Fibroblast of lung (primary cell): Measurements from ENCODE around the gene SDSL.

Experiments
- CTCF ChIP-seq, 2 donors: IDR thresholded peaks in 1 of 2; conservative IDR thresholded peaks in 1 of 2; 1 replicate in 1 of 2; 2 replicates in 1 of 2; pipeline ENCODE4 v1.5.1; 2011 to 2012; ENCODE audit warnings: low read length in 2 of 2, control low read depth in 1 of 2, inconsistent platforms in 1 of 2, low read depth in 1 of 2, mild to moderate bottlenecking in 1 of 2
- EZH2 ChIP-seq: IDR thresholded peaks from 2 replicates; pipeline ENCODE4 v1.5.1; 2012; ENCODE audit warnings: low read length, control low read depth, mild to moderate bottlenecking; ENCODE audit errors: missing control alignments

- TF ChIP-seq EZH2 (no peak), CTCF (conservative IDR thresholded peaks at IDR 0.05 in 1 of 2, IDR thresholded peaks at IDR 0.05 in 1 of 2; ENCODE audit: low read depth in 1 of 2, low read length in 2 of 2) (no peak)
These were observed 34.6 kb downstream of the SDSL start for GRCh38 chr12:113456761-113457160.
